EL (cell line): Measurements from ENCODE around the gene MIPOL1.

ENCODE experiments used
- DNase-seq: peaks from one replicate; pipeline ENCODE4 v3.0.0-alpha.2; 2016

MIPOL1 gene

DNA sequence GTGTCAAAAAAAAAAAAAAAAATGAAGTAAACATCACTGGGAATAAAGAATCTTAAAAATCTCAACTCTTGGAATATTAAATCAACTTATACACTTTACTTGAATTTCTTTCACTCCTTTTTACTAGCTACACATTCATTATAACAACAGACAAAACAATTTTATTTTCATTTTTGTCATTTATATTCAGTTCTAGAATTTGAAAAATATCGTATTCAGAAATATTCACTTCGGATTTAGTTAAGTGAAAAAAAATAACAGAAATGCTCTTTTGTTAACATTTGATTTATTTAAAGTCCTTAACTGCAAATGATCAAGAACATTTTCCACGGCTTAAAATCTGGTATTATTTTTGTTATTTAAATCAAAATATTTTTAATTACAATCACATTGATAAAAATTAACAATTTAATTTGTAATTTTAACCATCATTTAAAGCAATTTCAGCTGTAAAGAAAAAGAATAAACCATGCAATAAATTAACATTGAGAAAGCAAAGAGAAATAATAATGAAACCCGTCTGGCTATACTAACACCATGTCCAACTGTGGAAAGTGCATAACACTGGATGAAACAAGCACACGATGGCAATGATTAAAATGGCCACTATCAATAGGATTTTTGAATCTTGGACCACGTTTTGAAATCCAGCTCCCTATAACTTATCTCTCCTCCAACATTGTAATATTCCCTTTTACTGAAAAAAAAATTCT is 392.1 kb downstream of the MIPOL1 start:
- no peak for DNase-seq

- DNase-seq = no peak
These were observed 392.8 kb downstream of the MIPOL1 start for GRCh38 chr14:37590428-37591139.

- DNase-seq = no peak
These were observed 393.7 kb downstream of the MIPOL1 start for GRCh38 chr14:37591311-37591940.

- DNase-seq = no peak
These were observed 394.3 kb downstream of the MIPOL1 start for GRCh38 chr14:37591941-37592481.

DNA sequence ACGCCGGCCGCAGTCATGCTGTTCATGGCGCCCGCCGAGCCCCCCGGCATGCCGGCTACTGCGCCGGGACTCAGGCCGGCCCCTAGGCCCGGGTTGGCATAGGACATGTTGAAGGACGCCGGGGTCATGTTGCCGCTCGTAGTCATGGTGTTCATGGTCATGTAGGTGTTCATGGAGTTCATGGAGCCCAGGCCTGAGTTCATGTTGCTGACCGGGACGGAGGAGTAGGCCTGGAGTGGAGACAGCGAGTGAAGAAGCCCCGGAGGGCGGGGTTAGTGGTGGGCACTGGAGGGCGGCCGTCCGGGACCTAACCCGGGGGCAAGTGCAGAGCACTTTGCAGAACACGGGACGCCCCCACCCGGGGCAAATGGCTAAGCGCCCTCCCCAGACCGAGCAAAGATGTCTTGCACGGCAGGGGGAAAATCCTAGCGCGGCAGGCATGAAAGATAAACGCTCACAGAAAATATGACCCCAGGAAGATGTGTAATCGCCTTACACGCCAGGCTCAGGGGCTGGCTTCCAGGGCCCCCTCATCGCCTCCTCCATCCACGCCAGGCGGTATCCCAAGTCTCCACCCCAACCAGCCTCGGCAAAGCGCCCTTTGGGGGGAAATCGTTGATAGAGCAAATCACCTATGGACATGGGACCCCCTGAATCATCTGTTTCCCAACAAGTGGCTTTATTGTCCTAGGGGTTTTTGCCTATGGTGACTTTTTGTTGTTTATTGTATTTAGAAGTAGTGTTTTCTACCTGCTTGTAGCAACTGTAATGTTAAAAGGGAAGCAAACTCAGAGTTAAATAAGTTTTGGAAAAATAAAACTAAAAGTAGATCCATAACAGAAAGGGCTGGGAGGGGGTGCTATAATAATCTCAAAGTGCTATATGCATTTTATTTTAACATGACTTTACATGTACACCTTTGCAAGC is 395.0 kb downstream of the MIPOL1 start:
- DNase-seq = no peak

GRCh38 chr14:37593511-37594237 is 395.9 kb downstream of the MIPOL1 start:
- no peak for DNase-seq

GRCh38 chr14:37594238-37594970 is 396.7 kb downstream of the MIPOL1 start:
- DNase-seq = peak; percentile 81

- DNase-seq = peak; percentile 49
These were observed 397.5 kb downstream of the MIPOL1 start, which contains the start of the genes FOXA1 and TTC6 for GRCh38 chr14:37594971-37595808. Gene FOXA1 (minus strand): TSS chr14:37595249. CDS start chr14:37594972, 277 bp downstream. Gene TTC6 (plus strand): TSS chr14:37595629. CDS start chr14:37622065, 26,436 bp downstream.

DNA sequence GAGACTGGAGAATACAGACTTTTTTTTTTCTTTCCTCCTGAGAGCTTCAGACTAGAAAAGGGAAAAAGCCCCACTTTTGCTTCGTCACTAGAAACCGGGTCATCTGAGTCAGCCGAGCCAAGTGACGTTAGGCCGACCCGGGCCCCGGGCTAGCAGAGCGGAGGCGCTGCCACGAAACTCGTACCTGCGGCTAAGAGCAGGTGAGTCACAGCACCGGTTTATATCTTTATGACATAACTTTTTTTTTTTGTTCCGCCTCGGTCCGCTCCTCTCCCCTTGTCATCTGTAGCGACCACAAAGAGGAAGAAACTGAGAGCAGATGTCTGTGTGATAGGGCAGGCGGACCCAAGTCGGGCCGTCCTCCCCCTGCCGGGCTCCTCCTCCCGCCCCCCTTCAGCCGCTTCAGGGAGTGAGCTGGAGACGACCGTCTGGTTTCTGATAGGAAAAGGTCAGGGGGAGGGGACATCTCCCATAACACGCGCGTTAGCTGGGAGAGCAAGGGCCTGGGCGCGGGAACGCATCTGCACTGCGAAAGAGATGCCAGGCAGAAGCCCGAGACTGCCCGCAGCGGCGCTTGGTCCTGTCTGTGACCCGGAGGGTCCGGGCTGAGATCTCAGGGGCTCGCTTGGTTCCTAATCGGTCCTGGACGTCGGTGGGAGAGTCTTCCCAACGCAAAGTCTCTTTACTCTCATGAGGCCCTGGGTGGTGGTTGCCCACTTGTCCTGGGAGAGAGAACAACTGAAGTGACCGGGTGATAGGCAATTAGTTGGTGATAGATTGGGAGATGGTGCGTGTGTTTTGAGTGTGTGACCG is 398.3 kb downstream of the MIPOL1 start:
- peak; percentile 39 for DNase-seq

GRCh38 chr14:37596790-37597472 is 399.2 kb downstream of the MIPOL1 start:
- no peak for DNase-seq

DNA sequence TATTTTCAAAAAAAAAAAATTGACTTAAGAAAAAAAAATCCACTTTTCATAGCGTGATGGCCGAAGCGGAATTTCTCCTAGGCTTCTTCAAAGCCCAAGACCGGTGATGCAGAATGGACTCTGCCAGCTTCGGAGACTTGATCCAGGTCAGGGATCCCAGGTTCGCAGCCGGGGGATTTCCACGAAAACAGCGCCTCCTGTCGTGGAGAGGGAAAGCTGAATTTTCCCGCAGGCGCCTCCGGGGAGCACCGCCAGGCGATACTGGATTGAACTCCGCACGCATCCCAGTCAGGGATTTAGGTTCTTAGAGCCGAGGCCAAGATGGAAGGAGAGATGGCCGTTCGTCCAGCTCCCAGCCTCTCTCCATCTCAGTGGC is 399.8 kb downstream of the MIPOL1 start:
- DNase-seq = peak; percentile 37

- no peak for DNase-seq
These were observed 400.4 kb downstream of the MIPOL1 start for GRCh38 chr14:37597914-37598746.

- DNase-seq = no peak
These were observed 401.2 kb downstream of the MIPOL1 start for GRCh38 chr14:37598747-37599506.

- DNase-seq = peak; percentile 29
These were observed 402.0 kb downstream of the MIPOL1 start for GRCh38 chr14:37599507-37600368.

DNA sequence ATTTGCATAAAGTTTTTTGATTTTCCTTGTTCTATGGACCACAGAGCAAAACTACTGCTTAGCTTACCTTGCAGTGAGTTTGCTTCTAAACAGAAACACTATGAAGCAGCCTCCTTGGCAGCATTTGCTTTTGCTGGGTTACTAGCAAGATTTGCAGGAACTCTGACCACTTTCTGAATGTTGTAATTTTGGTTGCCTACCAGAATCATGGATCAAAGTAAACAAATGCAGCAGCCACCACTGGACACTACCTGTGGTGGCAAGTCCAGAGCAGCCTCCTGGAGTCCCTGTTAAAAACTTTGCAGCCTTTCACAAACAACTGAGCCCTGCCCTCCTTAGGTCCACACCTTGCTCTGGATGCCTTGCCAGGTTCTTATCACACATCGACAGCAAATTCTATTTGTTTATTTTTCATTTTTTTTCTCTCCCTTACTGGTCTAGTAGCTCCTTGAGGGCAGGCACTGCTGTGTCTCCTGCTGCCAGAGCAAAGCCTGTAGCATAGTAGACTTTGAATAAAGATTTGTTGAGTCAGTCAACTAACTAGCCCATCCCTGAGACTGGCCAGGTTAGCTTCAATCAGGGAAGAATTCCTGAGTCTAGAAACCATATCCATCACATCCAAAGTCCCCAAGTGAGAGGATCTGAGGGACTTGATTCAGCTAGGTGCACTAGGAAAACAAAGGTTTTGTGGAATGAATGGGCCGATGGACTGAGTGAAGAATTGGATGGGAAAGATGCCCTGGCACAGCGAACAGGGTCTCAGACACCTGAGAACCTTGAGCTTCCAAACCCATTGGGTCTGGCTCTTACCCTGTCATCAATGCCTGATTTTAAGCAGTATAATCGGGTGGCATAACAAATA is 403.4 kb downstream of the MIPOL1 start:
- no peak for DNase-seq
